NCI-H1694 treated with DMSO at 0.1 percent for 48 hours (cell line): ENCODE data around the gene CFAP74.

Source experiments
- DNase-seq: peaks from one replicate; lab custom pipeline; 2025; lab: John Stamatoyannopoulos, UW

CFAP74 gene

GRCh38 chr1:1971688-1972087, 31.9 kb downstream of the CFAP74 start:
- no peak for DNase-seq

- DNase-seq, result no peak
Measured at GRCh38 chr1:1971017-1971416, 32.6 kb downstream of the CFAP74 start.

DNA sequence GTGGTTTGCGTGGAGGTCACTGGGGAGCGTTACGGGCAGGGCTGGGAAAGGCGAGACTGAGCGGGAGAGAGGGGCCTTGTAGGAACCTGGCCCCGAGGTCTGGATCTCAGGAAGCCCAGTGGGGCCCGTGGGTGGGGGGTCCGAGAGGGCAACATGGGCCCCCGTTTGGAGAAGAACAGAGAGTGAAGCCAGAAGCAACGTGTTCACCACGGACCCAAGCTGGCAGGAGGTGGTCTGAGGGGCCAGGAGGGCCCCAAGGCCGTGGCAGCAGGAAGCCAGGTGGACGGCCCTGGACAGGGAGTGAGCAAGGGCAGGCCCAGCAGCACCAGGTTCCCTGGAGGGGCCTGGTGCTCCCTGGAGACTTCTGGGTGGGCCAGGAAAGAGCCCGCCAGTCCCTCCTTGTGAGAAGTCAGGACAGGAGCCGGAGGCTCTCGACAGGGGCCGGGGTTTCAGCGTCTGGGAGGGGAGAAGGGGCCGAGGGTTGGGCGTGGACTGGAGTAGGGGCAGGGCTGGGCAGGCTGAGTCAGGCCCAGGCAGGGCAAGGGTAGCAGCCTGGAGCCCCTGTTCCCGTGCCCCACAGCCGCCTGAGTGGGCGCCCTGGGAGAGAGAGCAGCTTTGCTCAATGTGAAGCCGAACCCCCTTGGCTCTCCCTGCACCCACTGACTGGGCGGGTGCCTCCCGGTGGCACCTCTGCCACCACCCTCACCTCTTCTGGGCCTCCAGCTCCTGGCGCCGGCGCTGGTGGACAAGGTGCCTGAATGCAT, 33.5 kb downstream of the CFAP74 start:
- DNase-seq, result no peak

- no peak for DNase-seq
Measured at GRCh38 chr1:1969505-1969900, 34.1 kb downstream of the CFAP74 start.

GRCh38 chr1:1968767-1969504, 34.6 kb downstream of the CFAP74 start:
- DNase-seq, result no peak

DNA sequence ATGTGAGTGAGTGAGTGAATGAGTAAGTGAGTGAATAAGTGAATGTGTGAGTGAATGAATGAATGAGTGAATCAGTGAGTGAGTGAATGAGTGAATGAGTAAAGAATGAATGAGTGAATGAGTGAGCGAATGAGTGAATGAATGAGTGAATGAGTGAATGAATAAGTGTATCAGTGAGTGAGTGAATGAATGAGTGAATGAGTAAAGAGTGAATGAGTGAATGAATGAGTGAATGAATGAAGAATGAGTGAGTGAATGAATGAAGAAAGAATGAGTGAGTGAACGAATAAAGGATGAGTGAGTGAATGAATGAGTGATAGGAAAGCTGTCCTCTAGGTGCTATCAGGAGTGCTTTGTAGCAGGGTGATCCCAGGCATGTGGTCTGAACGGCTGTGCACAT, 35.7 kb downstream of the CFAP74 start:
- no peak for DNase-seq

DNA sequence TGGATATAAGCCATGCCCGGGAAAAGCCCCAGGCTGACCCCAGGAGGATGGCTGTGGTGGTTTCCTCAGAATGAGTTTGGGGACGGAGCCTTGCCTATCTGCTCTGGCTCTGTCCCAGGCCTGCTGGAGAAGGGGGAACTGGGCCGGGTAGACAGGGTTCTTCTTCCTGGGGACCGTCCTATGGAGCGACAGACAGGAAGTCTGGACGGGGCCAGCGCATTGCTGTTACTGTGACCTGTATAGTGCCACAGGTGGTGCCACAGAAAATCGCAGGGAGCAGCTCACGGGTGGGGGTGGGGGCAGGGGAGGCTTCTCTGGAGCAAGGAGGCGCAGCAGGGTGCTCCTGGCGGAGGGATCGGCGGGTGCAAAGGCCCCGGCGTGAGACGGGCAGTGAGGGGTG, 36.4 kb downstream of the CFAP74 start:
- no peak for DNase-seq

DNA sequence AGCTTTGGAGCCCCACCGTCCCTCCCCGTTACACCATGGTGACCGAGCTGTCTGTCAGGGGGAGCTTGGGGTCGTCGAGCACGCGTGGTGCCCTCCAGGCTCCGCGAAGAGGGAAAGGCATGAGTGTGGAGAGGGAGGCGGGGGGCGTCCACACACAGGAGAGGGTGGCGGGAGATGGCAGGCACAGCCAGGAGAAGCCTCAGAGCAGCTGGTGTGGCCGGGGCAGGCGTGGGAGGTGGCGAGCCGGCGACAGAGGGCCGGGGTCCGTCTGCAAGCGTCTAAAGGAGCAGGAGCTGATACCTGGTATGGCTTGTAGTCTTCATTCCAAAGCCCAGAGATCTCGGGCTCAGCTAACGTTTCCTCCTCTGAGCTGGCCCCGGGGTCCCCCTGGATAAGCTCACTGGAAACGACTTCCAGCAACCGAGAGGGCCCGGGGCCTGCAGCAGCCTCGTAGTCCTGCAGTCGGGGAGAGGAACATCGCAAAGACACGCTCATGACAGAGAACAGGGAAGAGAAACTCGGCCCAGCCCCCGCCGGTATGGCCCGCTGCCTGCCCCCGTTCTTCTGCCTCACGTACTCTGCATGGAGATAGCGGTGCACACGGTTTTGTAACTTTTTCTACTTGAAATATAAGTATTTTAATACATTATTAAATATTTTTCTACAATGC, 37.4 kb downstream of the CFAP74 start:
- no peak for DNase-seq

DNA sequence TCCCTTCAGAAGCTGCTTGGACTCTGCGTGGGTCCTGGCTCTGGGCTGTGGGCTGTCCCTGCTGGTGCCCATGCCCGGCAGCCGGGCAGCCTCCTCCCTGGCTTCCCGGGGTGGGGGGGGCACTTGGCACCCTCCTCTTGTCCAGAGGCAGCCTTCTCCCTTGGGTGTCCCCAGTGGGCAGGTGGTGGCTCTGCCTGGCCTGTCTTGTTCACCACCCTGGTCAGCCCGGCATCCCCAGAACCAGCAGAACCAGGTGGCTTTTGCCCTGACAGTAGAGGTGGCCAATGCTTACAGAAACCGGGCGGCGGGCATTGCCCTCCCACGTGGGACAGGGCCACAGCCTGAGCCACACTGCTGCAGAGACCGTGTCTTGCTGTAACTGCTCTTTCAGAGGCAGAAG, 38.0 kb downstream of the CFAP74 start:
- no peak for DNase-seq

DNA sequence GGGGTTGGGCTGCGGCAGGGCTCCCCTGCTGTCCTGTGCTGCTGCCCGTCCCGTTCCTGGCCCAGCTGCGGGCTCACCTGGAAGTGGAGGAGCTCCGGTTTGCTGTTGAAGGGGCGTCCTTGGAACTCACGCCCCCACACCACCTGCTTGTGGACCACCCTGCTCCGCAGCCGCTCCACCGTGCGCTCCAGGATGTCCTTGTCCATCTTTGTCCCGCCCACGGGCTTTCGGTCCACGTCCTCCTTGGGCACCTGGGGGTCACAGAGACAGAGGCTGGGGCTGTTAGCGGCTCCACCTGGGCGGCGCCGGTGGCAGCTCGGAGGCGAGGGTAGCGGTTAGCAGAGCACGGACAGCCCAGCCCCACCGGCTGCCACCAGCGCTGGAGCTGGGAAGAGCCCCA, 38.8 kb downstream of the CFAP74 start:
- no peak for DNase-seq

- DNase-seq, result no peak
Measured at GRCh38 chr1:1963570-1963969, 40.0 kb downstream of the CFAP74 start.

DNA sequence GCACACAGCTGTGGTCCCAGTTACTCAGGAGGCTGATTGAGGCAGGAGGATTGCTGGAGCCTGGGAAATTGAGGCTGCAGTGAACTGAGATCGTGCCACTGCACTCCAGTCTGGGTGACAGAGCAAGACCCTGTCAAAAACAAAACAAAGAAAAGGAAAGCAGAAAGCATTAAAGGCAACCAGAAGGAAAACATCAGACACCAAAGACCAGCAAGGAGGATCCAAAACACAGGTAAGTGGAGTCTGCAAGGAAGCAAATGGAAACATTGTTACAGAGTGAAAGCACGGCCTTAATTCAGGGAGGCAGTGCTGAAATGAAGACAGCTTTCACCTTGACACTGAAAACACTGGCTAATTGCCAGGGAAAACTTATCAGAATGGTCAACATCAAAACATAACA, 40.8 kb downstream of the CFAP74 start:
- DNase-seq, result no peak

DNA sequence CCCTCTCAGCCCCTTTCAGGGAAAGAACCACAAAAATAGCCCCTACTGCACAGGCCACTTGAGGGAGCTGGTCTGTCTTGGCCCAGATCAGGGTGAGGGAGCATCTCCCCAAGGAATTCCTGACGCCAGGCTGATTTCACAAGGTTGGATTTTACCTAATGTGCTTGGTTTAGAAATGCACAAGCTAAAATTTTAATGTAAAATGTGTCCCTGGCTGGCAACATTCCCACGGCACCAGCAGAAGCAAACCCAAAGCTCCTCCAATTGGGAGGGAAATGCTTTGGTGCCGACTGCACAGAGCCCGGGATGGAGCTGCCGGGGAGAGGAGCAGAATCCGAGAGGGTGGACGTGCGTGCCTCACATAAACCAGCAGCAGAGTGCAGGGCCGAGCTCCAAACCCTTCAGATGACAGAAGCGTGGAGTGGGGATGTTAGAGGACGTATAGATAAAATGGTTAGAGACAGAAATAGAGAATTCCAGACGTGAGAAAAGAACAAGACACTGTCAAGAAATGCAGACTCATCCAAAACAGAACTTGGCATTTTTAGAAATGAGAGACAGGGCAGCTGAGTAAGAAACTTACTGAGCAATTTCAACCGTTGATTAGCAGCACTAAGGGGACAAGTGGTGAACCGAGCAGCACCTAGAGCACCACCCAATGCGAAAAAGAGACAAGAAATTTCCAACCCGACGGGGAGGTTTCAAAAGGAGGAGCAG, 42.9 kb downstream of the CFAP74 start:
- no peak for DNase-seq

DNA sequence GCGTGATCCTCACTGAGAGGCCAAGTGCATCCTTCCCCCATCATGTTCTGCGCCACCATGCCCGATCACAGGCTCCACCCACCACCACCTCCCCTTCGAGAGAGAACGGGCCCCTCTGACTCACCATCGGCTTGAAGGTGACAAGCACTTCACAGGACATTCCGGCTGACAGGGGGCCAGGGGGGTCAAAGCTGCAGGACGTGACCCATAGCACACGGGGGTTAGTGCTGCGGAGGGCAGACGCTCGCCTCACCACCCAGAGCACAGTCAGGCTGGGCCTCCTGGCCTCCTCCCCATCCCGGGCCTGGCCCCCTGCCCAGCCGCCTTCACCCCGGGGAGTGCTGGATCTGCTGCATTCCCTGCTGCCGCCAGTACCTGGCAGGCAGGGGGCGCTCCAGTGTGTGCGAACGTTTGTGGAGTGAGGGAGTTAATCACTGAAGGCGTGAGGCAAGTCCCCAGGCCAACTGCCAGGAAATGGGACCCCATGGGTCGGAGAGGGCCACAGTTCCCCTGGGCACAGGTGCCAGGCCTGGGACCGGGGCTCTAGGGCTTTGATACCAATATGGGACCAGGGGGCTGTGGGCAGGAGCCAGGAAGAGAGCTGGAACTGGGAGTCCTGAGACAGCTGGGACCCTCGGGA, 43.6 kb downstream of the CFAP74 start:
- peak; percentile 64 for DNase-seq

GRCh38 chr1:1959459-1959839, 44.1 kb downstream of the CFAP74 start:
- DNase-seq, result no peak

- no peak for DNase-seq
Measured at GRCh38 chr1:1958071-1958541, 45.5 kb downstream of the CFAP74 start.

DNA sequence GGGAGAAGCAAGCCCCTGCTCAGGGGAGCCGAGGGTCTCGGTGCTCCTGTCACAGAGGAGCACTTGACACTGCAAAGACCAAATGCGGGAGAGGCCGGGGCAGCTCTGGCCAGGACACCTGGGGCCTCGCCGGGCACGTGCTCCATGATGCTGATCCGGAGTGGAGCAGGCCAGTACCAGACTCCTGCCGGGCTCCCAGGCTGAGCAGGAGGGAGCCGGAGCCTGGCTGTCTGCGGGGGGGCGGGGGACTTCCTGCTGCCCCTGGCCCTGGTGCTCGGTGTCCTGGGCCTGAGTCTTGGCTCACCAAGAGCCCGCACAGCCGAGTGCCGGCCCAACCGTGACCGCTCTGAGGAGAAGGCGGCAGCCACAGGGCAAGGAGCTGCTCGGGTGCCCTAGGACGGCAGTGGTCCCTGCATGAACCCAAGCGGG, 46.0 kb downstream of the CFAP74 start:
- DNase-seq, result no peak

DNA sequence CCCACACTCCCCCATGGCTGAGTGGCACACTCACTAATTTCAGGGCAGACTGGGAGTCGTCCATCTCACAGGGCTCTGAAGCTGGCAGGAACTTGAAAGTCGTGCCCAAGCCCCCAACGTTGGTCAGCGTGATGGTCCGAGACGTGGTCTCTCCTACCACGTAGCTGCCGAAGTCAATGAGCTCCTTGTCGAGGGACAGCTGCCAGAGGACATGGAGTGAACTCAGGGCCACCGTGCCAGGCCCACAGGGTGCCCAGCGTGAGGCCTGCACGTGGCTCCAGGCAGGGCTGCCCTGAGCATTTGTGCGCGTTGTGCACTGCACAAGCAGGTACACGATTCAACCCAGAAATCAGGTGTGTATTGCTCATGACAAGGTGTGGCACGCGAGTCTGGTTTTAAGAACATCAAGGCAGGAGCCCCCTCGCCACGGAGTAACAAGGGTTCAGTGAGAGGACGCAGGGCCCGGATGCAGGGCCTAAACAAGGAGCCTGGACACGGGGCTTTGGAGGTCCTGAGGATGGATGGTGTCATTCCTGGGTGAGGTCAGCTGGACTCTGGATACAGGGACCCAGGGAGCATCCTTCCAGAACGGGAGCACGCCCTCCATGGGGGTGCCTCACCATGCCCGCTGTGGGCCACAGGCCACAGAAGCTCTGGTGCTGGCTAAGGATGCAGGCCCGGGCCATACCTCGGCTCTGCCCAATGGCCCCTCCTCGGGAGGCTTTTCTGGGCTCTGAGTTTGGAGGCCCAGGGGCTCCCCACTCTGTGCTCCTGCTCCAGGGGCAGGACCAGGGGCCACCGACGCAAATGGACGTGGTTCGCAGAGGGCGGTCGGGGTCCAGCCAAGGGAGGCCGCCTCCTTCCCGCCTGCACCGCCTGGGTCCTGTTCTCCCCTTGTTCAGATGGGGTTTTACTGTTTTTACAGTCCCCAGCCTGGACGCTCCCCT, 46.7 kb downstream of the CFAP74 start:
- DNase-seq, result no peak

GRCh38 chr1:1956101-1956500, 47.5 kb downstream of the CFAP74 start:
- DNase-seq, result no peak

DNA sequence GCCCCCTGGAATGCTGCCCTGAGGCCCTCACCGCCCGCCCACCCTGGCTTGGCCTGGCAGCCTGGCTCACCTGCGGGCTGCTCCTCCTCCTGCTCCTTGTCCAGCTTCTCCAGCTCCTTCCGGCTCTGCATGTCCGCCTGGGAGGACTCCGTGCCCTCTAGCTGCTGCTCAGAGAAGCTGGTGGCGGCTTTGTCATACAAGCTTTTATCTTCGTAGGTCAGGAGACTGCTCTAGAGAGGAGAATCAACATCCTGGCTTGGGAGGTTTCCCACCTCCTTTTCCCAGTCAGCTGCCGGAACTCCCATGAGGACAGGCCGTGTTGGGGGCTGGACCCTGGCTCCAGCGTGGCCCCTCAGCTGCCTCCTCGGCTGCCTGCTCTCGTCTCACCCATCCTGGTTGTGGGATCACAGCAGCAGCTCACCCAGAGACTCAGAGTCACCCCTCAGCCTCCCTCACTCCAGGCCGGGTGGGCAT, 47.9 kb downstream of the CFAP74 start:
- DNase-seq, result no peak
